Activated B cell treated with CpG ODN at 0.5 μM for 24 hours (primary cell): ENCODE measurements around the gene SMIM1. TPM values are rescaled to one million over a fixed set of nuclear protein-coding genes. Genes with fewer than 3 reads are reported as not detected.

Experiments used
- ATAC-seq: fragments of 200-7000 bp; cut with Tn5 transposase; one replicate; pipeline ENCODE4 v1.10.0; 2021; ENCODE audit warnings: low read depth, mild to moderate bottlenecking, moderate library complexity
- CTCF ChIA-PET: fragments of 350-600 bp; sonication (Branson Sonifier 250); formaldehyde crosslinking; loops from one replicate; lab custom pipeline; 2021; ENCODE audit warnings: antibody characterized with exemption; lab: Charles Lee
- POLR2A ChIA-PET: fragments of 350-600 bp; sonication (Branson Sonifier 250); formaldehyde crosslinking; loops from one replicate; lab custom pipeline; 2021; ENCODE audit warnings: antibody characterized with exemption; lab: Charles Lee
- DNase-seq: peaks from one replicate; pipeline ENCODE4 v3.0.0; 2022
- H3K27ac Mint-ChIP-seq: one replicate; pipeline ENCODE4 v1.8.0; 2020; ENCODE audit warnings: mixed read lengths
- H3K27me3 Mint-ChIP-seq: one replicate; pipeline ENCODE4 v1.8.0; 2021; ENCODE audit warnings: mixed read lengths
- H3K36me3 Mint-ChIP-seq: one replicate; pipeline ENCODE4 v1.8.0; 2021; ENCODE audit warnings: low read depth, mixed read lengths
- H3K4me1 Mint-ChIP-seq: one replicate; pipeline ENCODE4 v1.8.0; 2021; ENCODE audit warnings: mixed read lengths
- H3K4me3 Mint-ChIP-seq: one replicate; pipeline ENCODE4 v1.8.0; 2020; ENCODE audit warnings: mild to moderate bottlenecking, mixed read lengths
- H3K9me3 Mint-ChIP-seq: one replicate; pipeline ENCODE4 v1.8.0; 2020; ENCODE audit warnings: mixed read lengths
- CTCF ChIP-seq: fragments of 200-600 bp; IDR thresholded peaks from one replicate; pipeline ENCODE4 v1.8.0; 2022; ENCODE audit warnings: antibody characterized with exemption, mild to moderate bottlenecking
- intact Hi-C: fragments of 100-400 bp; cut with micrococcal nuclease; formaldehyde crosslinking; loops from one replicate; pipeline ENCODE4 v1.15.1; 2024
- total RNA-seq: library from RNA; stranded (reverse); gene quantifications from 2 replicates; pipeline ENCODE4 v1.2.3, GENCODE V29; 2022

Gene SMIM1
- total RNA-seq, 1 donor from 2014 or later: 3.8 TPM

GRCh38 chr1:3749512-3749911, 23.0 kb upstream of the SMIM1 start:
- CTCF ChIA-PET: no interaction called here
- Mint-ChIP-seq H3K27me3 (peaks cover 2% of the 10 kb centered on the region), H3K9me3 (no peaks in the 10 kb centered on the region), H3K4me1 (peaks cover 27% of the 10 kb centered on the region), H3K27ac (no peak overlapping the region), H3K4me3 (no peak overlapping the region), H3K36me3 (peaks cover 5% of the 10 kb centered on the region)
- no peak for TF ChIP-seq CTCF
- POLR2A ChIA-PET: no interaction called here
- no peak for DNase-seq
- no peak for ATAC-seq
- intact Hi-C loops: no loop called here

GRCh38 chr1:3750741-3751140, 21.8 kb upstream of the SMIM1 start:
- H3K27me3 Mint-ChIP-seq: peaks cover 2% of the 10 kb centered on the region
- no peak overlapping the region for H3K4me3 Mint-ChIP-seq
- no peak for TF ChIP-seq CTCF
- H3K9me3 Mint-ChIP-seq: no peaks in the 10 kb centered on the region
- POLR2A ChIA-PET: no interaction called here
- no peaks in the 10 kb centered on the region for H3K36me3 Mint-ChIP-seq
- CTCF ChIA-PET: no interaction called here
- H3K27ac Mint-ChIP-seq: no peak overlapping the region
- no peak for DNase-seq
- ATAC-seq: no peak
- intact Hi-C loops: no loop called here
- H3K4me1 Mint-ChIP-seq: peaks cover 18% of the 10 kb centered on the region

GRCh38 chr1:3752400-3752945, 20.1 kb upstream of the SMIM1 start, which contains the start of gene CCDC27:
Gene CCDC27 (plus strand): TSS chr1:3752450. CDS start chr1:3752482, 32 bp downstream.
- CTCF ChIA-PET: no interaction called here
- intact Hi-C loops: no loop called here

GRCh38 chr1:3753656-3754454, 18.7 kb upstream of the SMIM1 start:
- no peak for DNase-seq
- ChIA-PET CTCF (no interaction called here), POLR2A (no interaction called here)
- H3K4me3 Mint-ChIP-seq: no peak overlapping the region
- no peaks in the 10 kb centered on the region for H3K36me3 Mint-ChIP-seq
- TF ChIP-seq CTCF: no peak
- intact Hi-C loops: no loop called here
- ATAC-seq: no peak
- H3K27ac Mint-ChIP-seq: no peak overlapping the region
- no peaks in the 10 kb centered on the region for H3K9me3 Mint-ChIP-seq
- peaks cover 9% of the 10 kb centered on the region for H3K27me3 Mint-ChIP-seq
- no peaks in the 10 kb centered on the region for H3K4me1 Mint-ChIP-seq

More at GRCh38 chr1:3752400-3752945, 20.1 kb upstream of the SMIM1 start, which contains the start of gene CCDC27:
- H3K4me3 Mint-ChIP-seq: no peak within 1 kb of the TSS
- TF ChIP-seq CTCF: no peak
- no peaks in the 10 kb centered on the region for H3K9me3 Mint-ChIP-seq
- no peak for DNase-seq
- H3K4me1 Mint-ChIP-seq: peaks cover 10% of the 10 kb centered on the region
- POLR2A ChIA-PET: no interaction called here
- no peak for ATAC-seq
- peaks cover 6% of the 10 kb centered on the region for H3K27me3 Mint-ChIP-seq
- H3K36me3 Mint-ChIP-seq: no peaks in the 10 kb centered on the region
- H3K27ac Mint-ChIP-seq: no peak within 1 kb of the TSS

- no peaks in the 10 kb centered on the region for H3K9me3 Mint-ChIP-seq
- H3K27me3 Mint-ChIP-seq: peaks cover 27% of the 10 kb centered on the region
- intact Hi-C loops: no loop called here
- TF ChIP-seq CTCF: no peak
- POLR2A ChIA-PET: interaction anchor here (0.7 kb wide), 1 partner anchor 11 kb away, joined by 3 read pairs; no protein-coding TSS in a partner anchor
- DNase-seq: no peak
- no peak overlapping the region for H3K4me3 Mint-ChIP-seq
- no peaks in the 10 kb centered on the region for H3K36me3 Mint-ChIP-seq
- ATAC-seq: no peak
- H3K27ac Mint-ChIP-seq: no peak overlapping the region
- no peaks in the 10 kb centered on the region for H3K4me1 Mint-ChIP-seq
- CTCF ChIA-PET: no interaction called here
Observed at GRCh38 chr1:3756394-3756793, 16.2 kb upstream of the SMIM1 start.
